Germinal center (tissue), 1 donor: ENCODE data around the gene CREB3.

Source experiments
- DNase-seq: peaks from one replicate; pipeline ENCODE4 v3.0.0; 2012; ENCODE audit warnings: mixed read lengths, low spot score

Gene CREB3, protein sequence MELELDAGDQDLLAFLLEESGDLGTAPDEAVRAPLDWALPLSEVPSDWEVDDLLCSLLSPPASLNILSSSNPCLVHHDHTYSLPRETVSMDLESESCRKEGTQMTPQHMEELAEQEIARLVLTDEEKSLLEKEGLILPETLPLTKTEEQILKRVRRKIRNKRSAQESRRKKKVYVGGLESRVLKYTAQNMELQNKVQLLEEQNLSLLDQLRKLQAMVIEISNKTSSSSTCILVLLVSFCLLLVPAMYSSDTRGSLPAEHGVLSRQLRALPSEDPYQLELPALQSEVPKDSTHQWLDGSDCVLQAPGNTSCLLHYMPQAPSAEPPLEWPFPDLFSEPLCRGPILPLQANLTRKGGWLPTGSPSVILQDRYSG

GRCh38 chr9:35732185-35732799 is at the start of gene CREB3, which contains the start of gene TLN1:
Gene CREB3, plus strand, starts transcription at chr9:35732666. Its CDS starts 107 bp downstream, at chr9:35732773.
Gene TLN1, minus strand, starts transcription at chr9:35732195. Its CDS starts 6,501 bp downstream, at chr9:35725694.
- peak; percentile 99 for DNase-seq

DNA sequence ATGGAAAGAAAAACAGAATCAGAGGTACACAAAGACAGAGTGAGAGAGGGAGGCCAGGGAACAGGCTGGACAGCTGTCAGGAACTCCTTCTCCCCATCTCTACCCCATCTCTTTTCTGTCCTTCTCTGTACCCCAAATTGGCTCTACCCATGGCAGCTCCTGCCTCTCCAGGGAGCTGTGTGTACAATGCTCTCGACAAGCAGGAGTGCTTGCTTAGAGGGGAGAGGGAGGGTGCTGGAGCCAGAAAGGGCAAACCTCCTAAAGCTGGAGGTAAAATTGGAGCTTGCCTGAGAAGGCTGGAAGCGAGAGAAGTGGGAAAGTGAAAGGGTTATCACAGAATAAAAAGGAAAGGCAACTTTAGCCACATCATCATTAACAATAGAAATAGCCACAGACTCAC is 49.1 kb upstream of the CREB3 start:
- no peak for DNase-seq

DNA sequence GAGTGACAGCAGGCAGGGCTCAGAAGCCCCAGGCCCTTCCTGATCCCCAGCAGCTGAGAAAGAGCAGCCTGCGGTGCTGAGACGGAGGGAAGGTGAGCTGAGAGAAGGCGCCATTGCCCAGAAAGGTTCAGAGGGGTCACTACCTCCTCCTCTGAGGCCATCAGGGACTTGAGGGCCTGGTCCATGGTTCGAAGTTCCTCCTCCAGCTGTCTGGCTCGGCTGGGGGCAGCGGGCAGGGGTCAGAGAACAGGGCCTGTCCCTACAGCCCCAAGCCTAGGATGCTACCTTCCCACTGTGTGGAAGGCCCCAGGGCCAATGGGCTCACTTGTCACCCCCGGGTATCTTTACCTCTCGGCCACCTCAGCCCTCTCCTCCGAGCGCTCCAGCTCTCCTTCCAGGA is 47.5 kb upstream of the CREB3 start:
- no peak for DNase-seq

DNA sequence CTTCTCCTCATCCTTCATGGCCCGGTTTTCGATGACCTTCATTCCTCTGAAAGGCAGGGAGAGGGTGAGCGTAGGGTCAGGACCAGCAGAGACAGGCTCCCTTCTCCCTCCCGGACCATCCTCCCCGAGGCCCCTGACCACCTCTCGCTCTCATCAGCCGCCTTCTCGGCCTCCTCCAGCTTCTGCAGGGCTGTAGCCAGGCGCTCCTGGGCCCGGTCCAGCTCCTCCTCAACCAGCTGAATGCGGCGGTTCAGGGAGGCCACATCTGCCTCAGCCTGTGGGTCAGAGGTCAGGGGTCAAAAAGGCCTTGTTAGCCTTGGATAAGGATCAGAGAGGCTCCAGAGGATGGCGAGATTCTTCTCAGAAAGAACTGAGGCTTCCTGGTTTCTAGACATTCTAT is 47.0 kb upstream of the CREB3 start:
- no peak for DNase-seq

- no peak for DNase-seq
Measured at GRCh38 chr9:35686222-35687203, 46.0 kb upstream of the CREB3 start.

- DNase-seq: no peak
Measured at GRCh38 chr9:35687306-35687705, 45.2 kb upstream of the CREB3 start.

GRCh38 chr9:35687972-35688557 is 44.4 kb upstream of the CREB3 start:
- DNase-seq: no peak

GRCh38 chr9:35688558-35689541 is 43.6 kb upstream of the CREB3 start:
- no peak for DNase-seq

DNA sequence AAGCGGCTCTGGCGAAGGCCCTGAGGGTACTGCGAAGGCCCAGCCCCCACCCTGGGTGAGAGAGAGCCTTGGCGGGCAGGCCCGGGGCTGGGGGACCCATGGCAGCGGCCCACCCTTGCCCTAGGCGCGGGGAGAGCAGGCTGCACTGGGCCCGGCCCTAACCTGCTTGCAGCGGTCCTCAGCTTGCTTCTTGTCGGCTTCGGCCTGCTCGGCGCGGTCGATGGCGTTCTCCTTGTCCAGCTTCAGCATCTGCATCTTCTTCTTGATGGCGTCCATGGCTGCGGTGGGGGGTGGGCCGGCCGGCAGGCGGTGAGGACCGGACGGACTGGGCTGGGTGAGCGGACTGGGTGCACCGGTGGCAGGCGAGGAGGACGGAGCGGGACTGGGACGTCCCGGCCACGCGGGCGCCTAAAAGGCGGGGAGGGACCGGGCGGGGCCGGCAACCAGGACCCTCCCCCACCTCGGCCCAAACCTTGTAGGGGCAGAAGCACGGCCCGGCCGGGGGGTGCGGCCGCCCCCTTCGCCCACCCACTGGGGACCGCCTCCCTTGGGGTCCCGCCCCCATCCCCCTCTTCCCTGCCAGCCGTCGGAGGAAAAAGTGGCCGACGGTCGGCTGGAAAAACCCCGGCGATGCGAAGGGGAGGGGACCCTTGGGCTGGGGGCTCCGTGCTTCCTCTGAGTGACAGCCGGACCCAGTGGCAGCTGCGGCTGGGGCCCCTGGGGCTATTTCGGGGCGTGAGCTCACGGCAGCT is 42.7 kb upstream of the CREB3 start, which contains the start of gene TPM2:
TSS of gene TPM2 (minus strand) at position 384 of the 752 bp plus-strand sequence. CDS start at position 276, 108 bp downstream.
- no peak for DNase-seq

- no peak for DNase-seq
Measured at GRCh38 chr9:35690294-35690613, 42.2 kb upstream of the CREB3 start.

- peak; percentile 46 for DNase-seq
Measured at GRCh38 chr9:35690614-35691333, 41.7 kb upstream of the CREB3 start.

- no peak for DNase-seq
Measured at GRCh38 chr9:35691334-35691650, 41.2 kb upstream of the CREB3 start.

DNA sequence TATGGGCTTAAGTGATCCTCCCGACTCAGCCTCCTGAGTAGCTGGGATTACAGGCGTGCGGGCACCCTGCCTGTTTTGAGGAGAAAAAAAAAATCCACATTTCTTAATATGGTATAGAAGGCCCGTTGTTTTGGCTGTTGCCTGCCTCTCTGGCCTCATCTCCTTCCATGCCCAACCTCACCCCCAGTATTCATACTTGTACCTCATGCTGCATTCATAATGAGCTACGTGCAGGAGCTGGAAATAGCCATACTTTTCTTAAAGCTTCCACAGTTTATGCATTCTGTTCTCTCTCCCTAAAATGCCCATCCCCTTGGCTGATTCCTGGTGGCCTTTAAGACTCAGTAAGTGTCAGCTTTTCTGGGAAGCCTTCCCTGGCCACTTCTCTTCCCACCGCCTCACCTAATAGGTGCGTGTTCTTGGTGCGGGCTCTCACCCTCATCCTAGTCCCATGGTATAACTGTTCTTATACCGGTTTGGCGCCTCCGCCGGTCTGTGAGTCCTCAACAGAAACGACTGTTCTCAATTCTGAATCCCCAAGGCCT is 40.6 kb upstream of the CREB3 start:
- no peak for DNase-seq

DNA sequence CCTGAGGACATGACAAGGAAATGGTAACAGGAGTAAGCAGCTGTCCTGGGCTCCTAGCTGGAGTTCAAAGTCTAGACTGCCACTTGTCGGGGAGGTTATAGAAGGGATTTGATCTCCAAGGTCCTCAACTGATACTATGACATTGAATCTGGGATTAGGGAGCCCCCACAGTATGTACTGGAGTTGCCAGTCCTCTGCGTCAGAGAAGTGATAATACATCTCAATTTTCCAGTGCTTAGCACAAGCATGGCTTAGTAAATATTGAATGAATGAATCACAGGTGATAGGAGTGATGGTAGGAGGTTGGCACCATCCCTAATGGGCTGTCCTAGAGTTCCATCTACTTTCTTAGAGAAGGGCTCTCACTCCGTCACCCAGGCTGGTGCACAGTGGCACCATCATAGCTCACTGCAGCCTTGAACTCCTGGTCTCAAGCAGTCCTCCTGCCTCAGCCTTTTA is 36.5 kb upstream of the CREB3 start:
- DNase-seq: no peak

DNA sequence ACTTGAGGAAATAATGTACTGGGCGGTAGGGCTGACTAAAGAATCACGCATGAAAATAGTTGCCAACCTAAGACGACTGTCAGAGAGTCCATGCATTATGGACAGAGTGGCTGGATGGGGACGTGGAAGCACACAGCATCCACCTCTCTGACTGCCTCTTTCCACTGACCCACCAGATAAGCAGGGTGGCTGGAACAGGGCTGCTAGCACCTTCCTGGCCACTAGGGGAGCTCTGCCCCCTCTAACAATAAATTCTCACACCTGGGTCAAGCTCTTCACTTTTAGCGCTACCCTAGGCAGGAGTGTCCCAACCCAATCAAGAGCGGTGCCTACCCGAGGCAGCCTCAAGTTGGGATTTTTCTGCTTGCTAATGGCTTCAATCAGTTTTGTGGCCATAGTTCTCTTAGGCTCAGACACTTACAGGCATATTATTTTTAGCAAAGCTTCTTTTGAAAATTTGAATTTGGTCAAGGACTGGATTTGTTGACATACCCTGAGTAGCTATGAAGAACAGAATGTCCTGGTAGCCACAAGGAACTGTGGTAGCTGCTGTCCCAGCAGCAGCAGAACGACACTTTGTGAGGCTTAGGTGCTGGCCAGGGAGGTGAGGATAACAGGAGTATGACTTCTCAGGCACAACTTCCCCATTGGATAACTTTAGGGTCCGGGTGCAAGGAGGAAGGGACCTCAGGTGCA is 35.8 kb upstream of the CREB3 start:
- DNase-seq: peak; percentile 78

- no peak for DNase-seq
Measured at GRCh38 chr9:35697486-35697885, 35.0 kb upstream of the CREB3 start.

GRCh38 chr9:35698231-35698630 is 34.2 kb upstream of the CREB3 start:
- no peak for DNase-seq

- DNase-seq: no peak
Measured at GRCh38 chr9:35700031-35700430, 32.4 kb upstream of the CREB3 start.
